ENCODE measurements around the gene STARD3NL. TPM values are rescaled to one million over a fixed set of nuclear protein-coding genes. Genes with fewer than 3 reads are reported as not detected.

The STARD3NL gene
- total and polyA plus RNA-seq, 2 experiments from 2014 or later, result 55.1 to 55.3 TPM

GRCh38 chr7:38274486-38274885, 96.4 kb downstream of the STARD3NL start:
- Histone ChIP-seq H3F3A (replicated peaks; ENCODE audit: low read depth) (no peaks in the 10 kb centered on the region), H3K79me2 (replicated peaks; ENCODE audit: insufficient read depth) (no peaks in the 10 kb centered on the region)
- no peaks in the 10 kb centered on the region for H3K9me3 Mint-ChIP-seq

More at GRCh38 chr7:38274486-38274885, 96.4 kb downstream of the STARD3NL start:
- peaks cover 15% of the 10 kb centered on the region; the same call in 2 of the 3 replicates for H3K4me1 Mint-ChIP-seq
- Histone ChIP-seq H3K4me1 (ENCODE audit: insufficient read depth) (peaks cover 4% of the 10 kb centered on the region; the same call in 1 of the 2 replicates), H4K20me1 (replicated peaks; ENCODE audit: insufficient read depth) (no peaks in the 10 kb centered on the region), H3K27ac (ENCODE audit: low read depth) (no peak overlapping the region), H3K4me2 (no peak overlapping the region), H2AFZ (no peak overlapping the region), H3K36me3 (ENCODE audit: insufficient read depth) (no peaks in the 10 kb centered on the region), H3K9me2 (ENCODE audit: insufficient read depth) (no peaks in the 10 kb centered on the region), H3K27me3 (ENCODE audit: insufficient read depth) (no peaks in the 10 kb centered on the region), H3K4me3 (no peak overlapping the region)
- ATAC-seq, result no peak
- no peaks in the 10 kb centered on the region for H3K36me3 Mint-ChIP-seq (ENCODE audit: low read depth)
- no peaks in the 10 kb centered on the region for H3K27me3 Mint-ChIP-seq (ENCODE audit: insufficient read depth, low read depth, poor library complexity)
- TF ChIP-seq NANOG (IDR thresholded peaks at IDR 0.05; ENCODE audit: borderline replicate concordance) (no peak), JUNB (IDR thresholded peaks at IDR 0.05; ENCODE audit: unreplicated experiment) (no peak), EZH2 (IDR thresholded peaks at IDR 0.05; ENCODE audit: low read depth, unreplicated experiment) (no peak), ZNF114 (CRISPR knock-in tag; IDR thresholded peaks at IDR 0.05) (no peak), ETS1 (IDR thresholded peaks at IDR 0.05) (no peak), POLR2AphosphoS5 (IDR thresholded peaks at IDR 0.05; ENCODE audit: low read depth) (no peak), STAT1 (IDR thresholded peaks at IDR 0.05; ENCODE audit: unreplicated experiment) (no peak), CTCF (conservative IDR thresholded peaks at IDR 0.05; ENCODE audit: low read depth in 2 of 2) (no peak), ZNF331 (CRISPR knock-in tag; IDR thresholded peaks at IDR 0.05; ENCODE audit: low read depth) (no peak), ZNF462 (CRISPR knock-in tag; IDR thresholded peaks at IDR 0.05) (no peak), REST (IDR thresholded peaks at IDR 0.05; ENCODE audit: unreplicated experiment) (no peak), EZH2phosphoT487 (IDR thresholded peaks at IDR 0.05; ENCODE audit: unreplicated experiment) (no peak), CREB1 (CRISPR knock-in tag; IDR thresholded peaks at IDR 0.05; ENCODE audit: low read depth) (no peak)
- no peak overlapping the region for H3K4me3 Mint-ChIP-seq
- no peak for DNase-seq (ENCODE audit: low spot score)
- no peak overlapping the region for H3K27ac Mint-ChIP-seq
